LNCAP (cell line): ENCODE results near the gene TMPRSS6.

Experiments
- TF ChIP-seq, protein P1 (sequence below): fragments of 450-650 bp; IDR thresholded peaks from 2 replicates; pipeline ENCODE4 v1.5.1; 2017; ENCODE audit warnings: mild to moderate bottlenecking

TMPRSS6 gene

DNA sequence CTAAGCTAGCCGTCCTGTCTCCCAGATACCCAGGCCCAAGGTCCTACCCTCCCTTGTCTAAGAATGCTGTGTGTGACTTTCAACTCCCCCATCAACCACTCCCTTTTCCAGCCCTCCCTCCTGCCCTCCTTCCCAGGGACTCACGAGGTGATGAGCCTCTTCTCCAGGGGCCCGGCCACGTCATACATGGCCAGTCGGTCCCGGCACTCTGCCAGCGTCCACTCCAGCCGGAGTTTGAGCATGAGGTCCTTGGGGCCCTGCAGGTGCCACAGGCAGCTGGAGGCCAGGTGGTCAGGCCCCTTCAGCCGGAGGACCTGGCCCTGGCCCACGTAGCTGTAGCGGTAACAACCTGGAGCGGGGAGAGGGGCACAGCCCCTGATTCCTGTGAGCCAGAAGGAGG lies 20.1 kb downstream of the TMPRSS6 start:
- TF ChIP-seq, protein P1, sequence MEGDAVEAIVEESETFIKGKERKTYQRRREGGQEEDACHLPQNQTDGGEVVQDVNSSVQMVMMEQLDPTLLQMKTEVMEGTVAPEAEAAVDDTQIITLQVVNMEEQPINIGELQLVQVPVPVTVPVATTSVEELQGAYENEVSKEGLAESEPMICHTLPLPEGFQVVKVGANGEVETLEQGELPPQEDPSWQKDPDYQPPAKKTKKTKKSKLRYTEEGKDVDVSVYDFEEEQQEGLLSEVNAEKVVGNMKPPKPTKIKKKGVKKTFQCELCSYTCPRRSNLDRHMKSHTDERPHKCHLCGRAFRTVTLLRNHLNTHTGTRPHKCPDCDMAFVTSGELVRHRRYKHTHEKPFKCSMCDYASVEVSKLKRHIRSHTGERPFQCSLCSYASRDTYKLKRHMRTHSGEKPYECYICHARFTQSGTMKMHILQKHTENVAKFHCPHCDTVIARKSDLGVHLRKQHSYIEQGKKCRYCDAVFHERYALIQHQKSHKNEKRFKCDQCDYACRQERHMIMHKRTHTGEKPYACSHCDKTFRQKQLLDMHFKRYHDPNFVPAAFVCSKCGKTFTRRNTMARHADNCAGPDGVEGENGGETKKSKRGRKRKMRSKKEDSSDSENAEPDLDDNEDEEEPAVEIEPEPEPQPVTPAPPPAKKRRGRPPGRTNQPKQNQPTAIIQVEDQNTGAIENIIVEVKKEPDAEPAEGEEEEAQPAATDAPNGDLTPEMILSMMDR = no peak

DNA sequence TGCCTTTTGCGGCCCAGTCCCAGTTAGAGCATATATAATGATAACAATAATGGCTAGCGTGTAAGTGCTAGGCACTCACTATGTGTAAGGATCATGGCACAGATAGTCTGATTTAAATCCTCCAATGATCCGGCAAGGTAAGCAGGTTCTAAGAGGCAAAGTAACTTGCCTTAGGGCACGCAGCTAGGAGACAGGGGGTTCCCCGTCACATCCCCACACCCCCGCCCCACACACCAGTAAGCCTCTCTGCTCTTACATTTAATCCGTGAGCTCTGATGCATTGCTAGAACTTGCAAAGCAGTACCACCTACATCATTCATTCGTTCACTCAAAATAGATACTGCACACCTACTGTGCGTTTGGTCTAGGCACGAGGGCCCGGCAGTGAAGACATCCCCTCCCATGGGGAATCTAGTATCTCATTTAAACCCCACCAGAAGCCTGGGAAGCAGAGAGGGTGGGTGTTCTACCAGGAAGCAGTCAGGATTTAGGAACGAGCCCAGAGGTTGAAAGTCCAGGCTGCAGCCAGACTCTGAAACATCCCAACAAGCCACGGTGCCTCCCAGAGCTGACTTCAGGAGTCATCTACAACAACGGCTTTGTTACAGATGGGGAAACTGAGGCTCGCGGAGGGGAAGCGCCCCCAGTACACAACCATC lies 20.6 kb downstream of the TMPRSS6 start:
- TF ChIP-seq, protein P1 = no peak

DNA sequence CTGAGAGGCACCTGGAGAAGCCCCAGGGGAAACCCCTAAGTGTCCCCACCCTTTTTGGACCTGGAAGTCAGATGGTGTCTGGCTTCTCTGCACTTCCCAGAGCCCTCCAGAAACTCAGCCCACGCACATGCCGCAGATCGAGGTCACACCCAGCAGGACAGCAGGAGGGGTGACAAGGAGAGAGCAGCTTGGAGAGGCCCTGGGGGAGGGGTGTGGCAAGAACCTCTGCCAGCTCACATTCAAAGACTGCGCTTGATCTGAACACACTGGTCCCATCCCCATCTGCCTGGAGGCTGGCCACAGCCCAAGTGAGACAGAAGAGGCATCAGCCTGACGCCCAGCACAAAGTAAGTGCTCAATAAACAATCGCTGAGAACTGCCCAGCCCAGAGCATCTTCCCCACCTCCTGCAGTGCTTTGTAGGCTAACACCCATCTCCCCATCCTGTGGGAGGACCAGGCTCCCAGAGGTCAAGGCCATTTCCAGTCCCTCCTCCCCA lies 21.4 kb downstream of the TMPRSS6 start:
- TF ChIP-seq, protein P1 = no peak

DNA sequence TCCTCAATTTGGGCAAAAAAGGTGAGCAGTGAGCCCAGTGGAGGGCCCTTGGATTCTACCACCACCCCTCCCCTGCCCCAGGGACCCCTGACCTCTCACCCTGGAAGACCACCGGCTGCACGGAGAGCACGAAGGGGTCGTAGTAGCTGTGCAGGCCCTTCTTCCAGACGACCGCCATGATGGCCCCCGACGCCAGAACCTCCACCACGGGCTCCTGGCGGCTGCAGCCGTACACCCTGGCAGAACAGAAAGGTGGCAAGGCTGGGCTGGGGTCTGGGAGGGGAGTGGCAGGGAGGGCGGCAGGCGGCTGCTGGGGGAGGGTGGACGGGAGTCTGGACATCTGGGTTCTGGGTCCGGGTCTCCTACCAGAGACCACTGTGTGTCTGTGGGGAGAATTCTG lies 23.3 kb downstream of the TMPRSS6 start:
- TF ChIP-seq, protein P1 = no peak

DNA sequence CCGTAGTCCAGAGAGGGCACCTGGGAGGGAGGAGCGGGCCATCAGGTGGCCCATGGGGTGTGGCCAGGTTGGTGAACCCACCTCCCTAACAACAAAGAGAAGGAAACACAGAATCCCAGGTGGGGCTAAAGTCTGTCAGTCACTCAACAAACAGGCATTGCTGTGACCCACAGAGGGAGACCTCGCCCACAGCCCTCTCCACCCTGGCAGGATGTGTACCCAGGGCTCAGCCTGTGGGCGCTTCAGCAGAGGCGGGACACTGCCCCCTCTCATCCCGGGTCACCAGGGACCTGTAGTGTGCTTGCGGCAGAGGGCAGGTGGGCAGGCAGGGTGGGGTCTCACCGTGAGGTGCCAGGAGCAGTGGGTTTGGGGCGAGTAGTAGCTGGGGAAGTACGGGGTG lies 25.1 kb downstream of the TMPRSS6 start:
- TF ChIP-seq, protein P1 = no peak

DNA sequence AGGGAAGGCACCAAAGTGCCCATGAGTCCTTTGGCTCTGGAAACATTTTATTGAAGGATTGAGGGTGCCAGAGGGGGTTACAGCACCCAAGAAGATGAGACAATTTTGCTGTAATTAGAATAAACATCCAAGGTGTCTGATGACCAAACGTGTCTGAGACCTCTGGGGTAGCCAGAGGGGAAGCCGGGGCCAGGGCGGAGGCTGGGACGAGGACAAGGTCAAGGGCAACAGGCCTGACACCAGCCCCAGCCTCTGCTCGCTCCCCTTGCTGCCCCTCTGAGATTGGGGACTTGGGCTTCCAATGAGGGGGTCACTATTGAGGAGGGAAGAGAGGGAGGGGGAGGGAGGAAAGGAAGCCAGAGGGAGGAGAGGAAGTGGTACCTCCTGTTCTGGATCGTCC lies 25.6 kb downstream of the TMPRSS6 start:
- TF ChIP-seq, protein P1 = no peak

DNA sequence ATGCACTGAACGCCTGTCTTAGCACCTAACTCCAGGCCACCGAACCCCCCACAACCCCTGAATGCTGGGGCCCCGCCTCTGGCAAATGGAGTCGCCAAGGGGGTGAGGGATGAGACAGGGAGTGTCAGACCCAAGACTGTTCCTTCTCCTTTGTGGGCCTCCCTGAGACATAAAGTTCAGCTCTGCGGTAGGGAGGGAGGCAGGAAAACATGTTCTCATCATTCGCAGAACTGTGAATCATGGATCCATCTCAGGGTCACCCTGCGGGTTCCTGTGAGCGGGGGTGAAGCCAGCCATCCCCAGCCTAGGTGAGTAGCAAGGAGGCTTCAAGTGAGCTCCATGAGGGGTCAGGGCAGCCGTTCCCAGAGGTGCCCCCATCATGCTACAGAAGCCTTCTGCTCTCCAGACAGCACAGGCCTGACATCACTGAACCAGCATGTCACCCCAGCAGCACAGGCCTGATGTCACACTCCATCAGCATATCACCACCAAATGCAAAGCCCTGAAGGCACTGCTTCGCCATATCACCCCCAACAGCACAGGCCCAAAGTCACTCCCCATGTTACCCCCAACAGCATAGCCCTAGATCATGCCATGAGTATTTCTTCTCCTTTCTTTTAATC lies 27.2 kb downstream of the TMPRSS6 start:
- TF ChIP-seq, protein P1 = no peak
